Brain pericyte (primary cell): Measurements from ENCODE around the gene INSYN1.

ENCODE experiments used
- DNase-seq: peaks from one replicate; pipeline ENCODE4 v3.0.0-alpha.2; 2012; ENCODE audit warnings: low read depth, low spot score

The INSYN1 gene

DNA sequence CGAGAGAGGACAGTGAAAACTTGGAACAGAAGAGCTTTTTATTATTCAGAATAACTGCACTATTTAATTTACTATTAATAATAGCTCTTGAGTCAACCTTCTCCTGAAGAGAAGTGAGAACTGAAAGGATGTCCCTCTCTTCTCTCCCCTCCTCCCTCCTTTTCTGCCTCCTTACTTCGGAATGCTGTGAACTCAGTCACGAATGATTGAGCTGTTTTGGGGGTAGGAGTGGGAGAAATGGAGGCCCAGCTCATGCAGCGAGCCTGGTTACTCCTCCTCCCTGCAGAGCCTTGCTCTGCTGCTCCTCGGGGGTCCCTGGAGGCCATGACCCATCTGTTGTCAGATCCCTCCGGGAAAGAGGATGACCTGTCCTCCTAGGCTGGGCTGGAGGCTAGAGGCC is 20.3 kb upstream of the INSYN1 start:
- DNase-seq: no peak

DNA sequence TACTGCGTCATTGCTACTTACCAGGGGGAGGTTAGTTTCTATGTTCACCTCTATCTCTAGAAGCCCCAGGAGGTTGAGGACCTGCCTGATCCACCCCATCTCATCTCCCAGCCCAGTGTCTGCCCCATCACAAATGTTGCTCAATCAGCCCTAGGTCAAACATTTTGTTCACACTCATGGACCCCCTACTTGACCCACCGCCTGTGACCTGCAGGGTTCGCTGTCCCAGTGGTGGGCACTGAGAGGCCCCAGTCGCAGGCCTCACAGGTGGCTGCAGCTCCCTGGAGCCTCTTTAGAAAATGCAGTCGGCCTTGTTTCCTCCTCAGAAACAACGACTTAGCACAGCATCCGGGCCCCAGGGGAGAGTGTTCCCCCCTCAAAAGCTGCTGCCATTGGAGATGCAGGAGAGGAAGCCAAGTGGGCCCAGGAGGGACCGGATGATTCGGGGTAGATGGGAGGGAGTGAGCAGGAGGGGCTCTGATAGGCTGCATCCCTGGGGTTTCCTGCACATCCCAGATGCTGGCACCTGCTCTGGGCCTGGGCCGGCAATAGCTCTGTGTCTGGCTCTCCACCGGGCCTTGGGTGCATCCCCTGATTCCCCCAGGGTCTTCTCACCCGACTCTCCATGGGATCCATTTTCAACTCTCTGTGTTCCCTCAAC is 18.4 kb upstream of the INSYN1 start:
- DNase-seq: no peak

DNA sequence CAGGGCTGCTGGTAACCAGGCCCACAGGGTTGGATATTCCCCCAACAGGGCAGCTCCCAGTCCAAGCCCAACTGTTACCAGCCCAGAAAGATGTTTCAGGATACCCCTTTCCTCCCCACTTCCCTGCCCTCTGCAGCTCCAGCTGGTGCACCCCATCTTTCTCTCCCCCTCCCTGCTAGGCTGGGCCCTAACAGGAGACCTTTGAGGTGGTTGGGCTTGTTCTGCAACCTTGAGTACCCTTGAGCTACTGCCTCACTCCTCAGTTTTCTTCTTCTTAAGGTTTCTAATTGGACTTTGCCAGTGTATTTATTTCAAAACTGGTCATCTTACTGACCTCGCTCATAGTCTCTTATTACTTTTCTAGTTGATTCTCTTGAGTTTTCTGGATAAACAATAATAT is 16.9 kb upstream of the INSYN1 start:
- DNase-seq: no peak

DNA sequence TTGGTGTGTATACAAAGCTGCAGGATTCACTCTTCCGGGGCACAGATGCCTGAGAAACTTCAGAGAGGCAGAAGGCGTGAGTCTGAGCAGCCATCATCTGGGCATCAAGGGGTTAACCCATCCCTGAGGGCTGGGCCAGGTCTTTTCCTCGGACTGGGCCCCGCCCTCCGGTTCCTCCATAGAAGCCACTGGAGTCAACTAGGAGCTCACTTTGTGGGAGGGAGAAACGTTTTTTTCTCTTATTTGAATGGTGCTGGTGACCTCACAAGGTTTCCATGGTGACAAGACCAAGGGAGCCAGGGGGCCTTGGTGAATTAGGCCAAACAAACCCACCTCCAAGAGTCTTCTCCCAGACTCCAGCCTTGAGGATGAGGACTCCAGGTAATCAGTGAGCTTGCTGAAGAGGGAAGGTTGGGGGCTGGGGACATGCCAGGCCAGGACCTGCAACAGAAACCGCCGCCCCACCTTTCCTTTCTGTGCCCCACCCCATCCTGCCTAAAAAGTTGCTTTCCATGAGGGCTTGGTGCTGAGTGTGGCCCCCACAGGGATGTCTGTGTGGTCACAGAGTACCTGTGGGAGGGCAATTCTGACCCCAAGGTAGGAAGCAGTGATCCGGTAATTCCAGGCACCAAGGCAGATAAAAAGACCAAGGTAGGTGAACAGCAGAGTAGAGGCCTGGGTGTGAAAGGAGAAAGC is 14.8 kb upstream of the INSYN1 start:
- no peak for DNase-seq

DNA sequence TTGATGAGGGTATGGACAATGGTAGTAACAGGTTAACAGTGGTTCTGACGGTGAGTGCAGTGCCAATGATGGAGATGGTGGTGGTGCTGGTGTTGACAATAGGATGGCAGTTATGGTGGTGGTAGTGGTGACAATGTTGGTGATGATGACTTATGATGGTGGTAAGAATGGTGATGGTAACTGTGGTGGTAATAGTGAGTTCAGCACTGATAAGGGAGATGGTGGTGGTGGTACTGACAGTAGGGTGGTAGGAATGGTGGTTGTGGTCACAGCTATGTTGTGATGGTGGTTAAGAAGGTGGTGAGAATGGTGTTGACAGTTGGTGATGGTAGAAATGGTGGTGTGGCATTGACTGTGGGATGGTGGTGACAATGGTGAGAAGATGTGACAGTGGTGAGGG is 13.4 kb upstream of the INSYN1 start:
- no peak for DNase-seq

DNA sequence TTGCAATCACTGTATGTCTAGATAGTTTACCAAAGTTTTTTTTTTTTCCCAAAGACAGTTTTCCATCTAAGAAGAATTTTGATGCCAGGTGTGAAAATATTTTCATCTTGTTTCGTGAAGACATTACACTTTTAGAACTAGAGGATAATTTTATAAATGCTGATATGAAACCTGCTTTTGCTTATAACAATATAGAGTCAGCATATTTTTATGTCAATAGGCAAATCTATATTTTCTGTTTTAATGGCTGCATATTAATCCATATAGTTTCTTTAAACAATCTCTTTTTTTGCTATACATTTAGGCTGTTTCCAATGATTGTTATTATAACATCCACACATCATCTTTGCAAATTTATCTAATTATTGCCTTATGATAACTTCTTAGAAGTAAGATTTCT is 12.6 kb upstream of the INSYN1 start:
- no peak for DNase-seq

DNA sequence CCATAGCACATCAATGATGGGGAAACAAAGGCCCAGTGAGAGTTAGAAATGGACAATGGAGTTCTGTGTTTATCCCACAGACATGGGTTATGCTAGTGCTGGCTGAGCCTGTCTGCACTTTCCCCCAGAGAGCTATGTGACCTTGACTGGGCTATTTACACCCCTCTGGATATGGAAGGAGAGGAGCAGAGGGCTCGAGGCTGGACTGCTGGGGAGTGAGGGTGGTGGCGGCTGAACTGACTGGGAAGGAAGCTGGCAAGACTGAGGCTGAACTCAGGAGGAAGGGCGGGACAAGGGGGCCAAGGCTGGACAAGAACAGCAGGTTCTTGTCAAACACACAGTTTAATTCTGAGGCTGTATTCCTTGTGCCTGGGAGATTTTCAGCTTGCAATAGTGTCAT is 10.8 kb upstream of the INSYN1 start:
- no peak for DNase-seq

DNA sequence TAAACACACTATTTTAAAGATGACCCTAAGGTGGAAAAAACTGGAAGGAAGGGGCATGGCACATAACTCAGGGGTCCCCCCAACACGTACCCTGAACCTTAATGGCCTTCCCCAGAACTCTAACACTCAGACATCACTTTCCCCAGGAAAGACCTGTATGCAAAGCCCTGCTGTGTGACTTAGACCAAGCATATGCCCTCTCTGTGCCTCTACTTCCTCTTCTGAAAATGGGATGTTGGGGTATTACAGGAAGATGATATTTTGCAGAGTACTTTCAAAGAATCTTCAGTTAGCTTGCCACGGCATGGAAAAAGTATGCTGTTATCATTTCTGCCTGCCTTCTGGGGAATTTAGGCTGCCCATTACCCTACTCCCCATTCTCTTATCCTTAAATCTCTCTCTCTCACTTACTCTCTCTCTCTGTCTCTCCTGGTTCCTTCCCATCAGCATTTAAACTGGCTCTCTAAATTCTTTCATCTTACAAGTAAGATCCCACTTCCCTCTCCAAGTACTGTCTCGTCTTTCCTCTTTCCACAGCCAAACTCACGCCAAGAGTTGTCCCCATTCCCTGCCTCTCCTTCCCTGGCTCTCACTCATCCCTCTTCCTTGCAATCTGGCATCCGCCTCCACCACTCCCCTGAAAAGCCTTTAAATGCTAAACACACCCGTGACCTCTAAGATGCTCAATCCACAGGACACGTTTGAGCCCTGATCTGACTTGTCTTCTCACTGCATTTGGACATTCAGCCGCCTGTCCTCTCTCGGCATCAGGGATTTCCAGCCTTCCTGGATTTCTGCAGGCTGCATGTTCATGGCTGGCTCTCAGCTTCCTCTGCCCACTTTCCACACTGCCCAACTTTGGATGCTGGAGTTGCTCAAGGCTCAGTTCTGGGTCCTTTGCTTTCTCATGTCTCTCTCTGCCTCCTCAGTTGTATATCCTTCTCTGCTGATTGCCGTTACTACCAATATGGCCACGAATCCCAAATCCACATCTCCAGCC is 7.5 kb upstream of the INSYN1 start:
- no peak for DNase-seq

DNA sequence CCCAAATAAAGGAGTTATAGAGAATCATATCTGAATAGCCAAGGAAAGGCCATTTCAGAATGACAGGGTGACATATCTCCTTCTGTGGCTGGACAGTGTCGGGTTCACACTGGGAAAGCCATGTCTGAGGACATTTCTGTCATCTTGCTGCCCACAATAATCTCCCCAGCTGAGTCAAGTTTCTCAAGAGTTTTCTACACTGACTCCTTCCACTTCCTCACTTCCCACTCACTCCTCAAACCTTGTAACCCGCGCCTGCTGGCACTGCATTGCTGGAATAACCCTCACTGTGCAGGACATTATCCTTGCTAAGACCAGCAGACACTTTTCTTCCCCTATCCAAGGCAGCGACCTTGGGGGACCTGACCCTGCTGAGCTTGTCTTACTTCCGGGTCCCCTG is 5.3 kb upstream of the INSYN1 start:
- no peak for DNase-seq

DNA sequence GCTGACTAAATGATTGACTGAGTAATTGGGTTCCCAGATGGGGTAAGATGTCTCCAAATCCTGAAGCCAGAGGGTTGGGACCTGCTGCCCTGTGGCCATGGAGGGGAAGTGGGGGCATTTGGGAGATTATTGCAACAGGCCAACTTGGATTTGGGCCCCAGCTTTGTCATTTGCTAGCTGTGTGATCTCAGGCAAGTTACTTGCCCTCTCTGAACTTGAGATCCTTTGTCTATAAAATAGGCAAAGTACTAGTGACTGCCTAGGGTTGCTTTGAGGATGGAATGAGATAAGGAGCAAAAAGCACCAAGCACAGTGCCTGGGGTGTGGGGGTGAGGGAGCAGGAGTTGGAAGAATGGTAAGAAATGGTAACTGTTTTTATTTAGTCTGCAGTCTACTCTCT is 4.4 kb upstream of the INSYN1 start:
- no peak for DNase-seq

DNA sequence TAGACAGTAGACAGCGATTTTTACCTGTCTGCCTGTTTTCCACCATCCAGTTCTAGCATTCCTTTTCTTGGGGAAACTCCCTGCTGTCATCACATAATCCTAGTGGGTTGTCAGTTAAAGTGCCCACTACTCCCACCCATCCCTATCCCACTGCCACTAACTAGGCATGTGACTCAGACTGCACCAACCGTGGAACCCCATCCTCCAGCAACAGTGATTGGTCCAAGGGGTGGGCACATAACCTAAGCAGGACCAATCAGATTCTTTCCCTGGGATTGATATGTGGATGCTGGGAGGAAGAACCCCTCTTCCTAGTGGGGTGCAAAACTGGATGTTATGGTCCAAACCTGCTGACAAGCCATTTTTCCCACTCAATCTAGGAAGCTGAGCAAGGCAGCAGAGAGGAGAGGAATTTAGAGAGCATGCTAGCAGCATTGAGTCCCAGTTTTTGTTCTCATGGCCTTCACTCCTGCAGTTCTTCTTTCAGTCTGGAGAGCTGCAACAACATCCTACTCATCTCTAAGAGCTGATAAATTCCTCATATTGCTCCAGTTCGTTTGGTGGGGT is 3.9 kb upstream of the INSYN1 start:
- no peak for DNase-seq

DNA sequence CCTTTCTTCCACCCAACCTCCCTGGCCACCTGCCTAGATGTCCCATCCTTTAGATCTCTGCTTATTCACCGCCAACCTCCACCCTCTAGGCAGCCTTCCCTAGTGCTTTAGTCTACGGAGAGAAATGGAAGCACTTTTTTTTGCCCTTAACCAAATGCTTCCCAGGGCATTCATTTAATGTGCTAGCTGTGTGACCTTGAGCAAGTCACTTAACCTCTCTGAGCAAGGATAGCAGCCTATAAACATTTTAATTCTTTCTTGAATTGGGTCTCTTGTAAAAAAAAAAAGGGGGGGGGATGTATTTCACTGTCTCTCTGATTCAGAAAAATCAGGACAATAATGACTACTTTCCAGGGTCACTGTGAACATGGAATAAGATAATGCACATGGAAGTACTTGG is 3.2 kb upstream of the INSYN1 start:
- no peak for DNase-seq

DNA sequence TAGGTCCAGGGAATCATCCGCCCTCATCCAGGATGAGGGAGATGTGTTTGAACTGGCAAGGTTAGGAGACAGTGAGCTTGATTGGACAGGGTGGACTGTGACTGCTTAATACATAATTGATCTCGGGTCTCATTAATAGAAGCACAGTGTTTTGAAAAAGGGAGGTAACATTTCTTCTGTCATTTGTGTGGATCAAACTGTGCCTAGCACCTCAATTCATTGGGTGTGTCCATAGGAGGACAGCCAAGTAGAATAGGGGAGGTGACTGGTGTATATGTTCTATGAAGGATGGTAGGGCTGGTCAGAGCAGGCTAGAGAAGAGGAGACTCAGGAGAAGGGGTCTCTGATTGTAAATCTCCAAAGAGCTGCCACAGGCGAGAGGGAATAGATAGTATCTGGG is 2.8 kb upstream of the INSYN1 start:
- DNase-seq: no peak

DNA sequence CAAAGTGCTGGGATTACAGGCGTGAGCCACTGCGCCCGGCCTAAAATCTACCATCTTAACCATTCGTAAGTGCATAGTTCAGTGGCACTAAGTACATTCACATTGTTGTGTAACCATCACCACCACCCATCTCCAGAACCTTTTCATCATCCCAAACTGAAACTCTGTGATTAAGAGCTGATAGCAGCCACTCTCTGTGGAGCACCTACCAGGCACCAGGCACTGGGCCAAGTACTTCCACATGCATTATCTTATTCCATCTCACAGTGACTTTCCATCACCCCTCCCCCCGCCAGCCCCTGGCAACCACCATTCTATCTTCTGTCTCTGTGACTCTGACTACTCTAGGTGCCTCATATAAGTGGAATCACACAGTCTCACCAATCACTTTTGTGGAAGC is 2.3 kb upstream of the INSYN1 start:
- DNase-seq: no peak

DNA sequence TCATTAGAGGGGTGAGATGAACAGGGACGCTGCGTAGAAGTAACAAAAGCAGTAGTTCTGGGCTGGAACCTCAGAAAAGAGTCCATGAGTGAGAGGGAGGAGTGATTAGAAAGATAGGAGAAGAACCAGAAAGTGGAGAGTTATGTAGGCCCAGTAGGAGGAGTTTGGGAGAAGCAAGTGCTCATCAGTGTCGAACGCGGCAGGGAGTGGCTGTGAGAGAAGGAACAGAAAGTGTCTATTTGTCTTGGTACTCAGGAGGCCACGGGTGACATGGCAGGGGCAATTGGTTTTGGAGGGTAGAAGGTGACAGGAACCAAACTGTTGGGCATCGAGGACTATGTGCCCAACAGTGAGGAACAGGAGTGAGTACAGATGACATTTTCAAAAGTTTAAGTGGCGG is 1.3 kb upstream of the INSYN1 start:
- no peak for DNase-seq

DNA sequence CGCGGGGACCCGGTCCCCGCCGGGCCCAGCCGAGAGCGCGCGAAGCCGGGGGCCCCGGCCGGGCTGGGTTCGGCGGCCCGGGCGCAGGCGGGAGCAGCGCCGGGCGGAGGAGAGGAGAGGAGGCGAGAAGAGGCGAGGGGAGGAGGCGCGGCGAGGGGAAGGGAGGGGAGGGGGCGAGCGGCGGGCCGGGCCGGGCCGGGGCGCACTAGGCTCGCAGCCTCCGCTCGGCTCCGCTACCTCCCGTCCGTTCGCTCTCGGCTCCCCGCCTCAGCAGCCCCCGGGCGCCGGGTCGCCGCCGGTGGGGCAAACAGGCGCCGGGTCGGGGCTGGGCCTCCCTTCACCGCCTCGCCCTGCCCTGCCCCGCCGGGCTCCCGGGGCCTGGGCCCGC is 351 bp downstream of the INSYN1 start:
- DNase-seq: no peak

DNA sequence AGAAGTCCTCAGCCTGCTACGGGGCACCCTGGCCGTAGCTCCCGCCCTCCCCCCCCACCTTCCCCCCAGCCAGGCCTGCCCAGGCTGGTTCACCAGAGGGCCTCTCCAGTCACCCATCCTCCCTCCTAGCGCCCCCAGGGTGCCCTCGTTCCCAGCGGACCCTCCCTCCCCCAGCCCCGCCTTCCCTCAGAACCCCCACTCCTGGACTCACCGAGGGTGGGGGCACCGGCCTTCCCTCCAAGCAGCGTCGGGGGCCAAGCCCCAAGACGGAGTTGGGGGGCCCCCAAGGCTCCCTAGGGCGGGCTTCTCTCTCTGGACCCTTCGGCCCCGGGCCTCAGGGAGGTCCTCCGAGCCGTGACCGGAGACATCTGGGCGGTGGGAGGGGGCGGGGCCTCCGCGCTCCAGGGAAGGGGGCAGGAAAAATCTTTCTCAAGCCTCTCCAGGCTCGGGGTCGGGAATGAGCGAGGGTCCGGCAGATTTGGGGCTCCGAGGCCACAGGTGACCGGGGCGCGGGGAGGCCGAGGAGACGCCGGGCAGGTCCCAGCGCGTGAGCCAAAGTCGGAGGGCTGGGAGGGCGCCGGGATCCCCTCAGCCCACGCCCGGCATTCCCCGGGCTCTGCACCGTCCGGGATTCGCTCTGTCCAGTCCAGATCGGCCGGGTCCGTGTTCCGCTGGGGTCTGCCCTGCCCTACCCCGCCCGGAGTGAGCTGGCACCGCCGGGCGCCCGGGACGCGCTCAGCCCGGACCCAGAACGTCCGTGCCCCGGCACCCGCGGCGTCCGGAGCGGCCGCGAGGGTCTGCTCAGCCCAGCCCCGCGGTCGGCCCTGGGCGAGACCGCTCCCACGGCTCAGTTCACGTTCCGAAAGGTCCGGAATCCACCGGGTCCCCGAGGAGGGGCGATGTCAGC is 999 bp downstream of the INSYN1 start:
- DNase-seq: no peak

DNA sequence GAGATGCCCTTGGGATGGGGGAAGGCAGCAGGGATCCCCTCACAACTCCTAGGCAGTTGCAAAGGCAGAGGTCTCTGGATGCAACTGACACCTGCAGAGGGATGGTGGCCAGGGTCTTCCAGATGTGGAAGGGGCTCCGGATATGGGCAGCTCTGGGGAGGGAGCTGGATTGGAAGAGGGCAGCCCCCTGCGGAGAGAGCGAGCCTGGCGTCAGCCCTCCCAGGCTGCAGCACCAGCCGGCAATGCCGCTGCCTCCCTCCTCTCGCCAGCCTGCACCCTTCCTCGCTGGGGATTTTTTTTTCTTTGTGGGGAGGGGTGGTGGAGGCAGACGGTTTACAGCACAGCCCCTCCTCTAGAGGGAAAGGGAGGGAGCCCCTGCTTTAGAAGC is 1.6 kb downstream of the INSYN1 start:
- no peak for DNase-seq

DNA sequence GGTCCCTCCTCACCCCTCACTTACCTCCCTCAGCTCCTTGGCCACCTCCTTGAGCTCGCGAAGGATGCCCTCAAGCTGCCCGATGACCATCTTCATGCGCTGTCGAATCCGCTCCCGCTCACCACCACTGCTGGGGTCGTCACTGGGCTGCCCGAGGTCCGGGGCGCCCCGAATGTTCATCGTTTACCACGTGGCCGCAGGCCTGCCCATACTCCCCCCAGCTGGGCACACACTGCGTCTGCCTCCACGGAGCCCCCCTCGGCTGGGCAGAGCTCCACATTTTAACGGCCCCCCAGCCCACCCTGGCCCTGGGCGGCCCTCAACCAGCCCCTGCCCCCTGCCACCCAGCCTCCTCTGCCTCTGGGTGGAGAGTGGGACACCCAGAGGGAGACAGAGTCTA is 2.2 kb downstream of the INSYN1 start:
- DNase-seq: no peak

DNA sequence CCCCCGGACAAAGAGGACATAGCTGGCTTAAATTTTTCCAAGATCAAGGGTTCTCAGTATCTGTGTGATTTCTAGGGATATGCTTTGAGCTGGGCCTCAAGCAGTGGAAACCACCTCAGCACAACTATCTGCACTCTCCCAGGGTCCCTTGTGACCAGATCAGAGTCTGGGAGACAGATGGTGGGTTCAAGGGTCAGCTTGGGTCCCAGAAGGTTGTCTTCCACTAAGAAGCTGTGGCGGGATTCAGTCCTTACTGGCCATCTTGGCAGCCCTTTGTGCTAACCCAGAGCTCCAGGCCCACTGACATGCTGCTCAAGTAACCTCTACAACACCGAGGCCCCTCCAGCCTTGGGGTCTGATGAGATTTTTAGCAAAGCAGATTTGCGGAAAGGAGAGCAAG is 2.7 kb downstream of the INSYN1 start:
- DNase-seq: no peak

DNA sequence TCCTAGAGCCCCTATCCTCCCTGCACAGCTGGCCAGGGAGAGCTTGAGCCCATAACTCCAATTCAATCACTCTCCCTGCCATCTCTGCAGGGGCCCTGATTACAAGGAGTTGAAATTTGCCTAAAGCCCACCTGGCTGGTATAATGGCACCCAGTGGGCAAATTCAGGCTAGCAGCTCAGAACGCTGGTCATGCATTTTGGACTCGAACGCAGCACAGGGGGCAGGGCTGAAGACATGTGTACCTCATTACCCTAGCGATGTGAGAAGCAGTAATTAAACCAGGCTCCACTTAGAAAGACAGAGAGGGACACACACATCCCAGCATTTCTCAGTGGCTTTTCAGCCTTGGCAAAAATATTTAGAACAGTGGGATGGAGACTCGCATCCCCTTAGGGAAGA is 3.2 kb downstream of the INSYN1 start:
- DNase-seq: no peak
